ENCODE results near the gene CAMK4.

CAMK4 gene

GRCh38 chr5:111236348-111236747 lies 12.2 kb downstream of the CAMK4 start:
- Histone ChIP-seq H3K36me3 (replicated peaks; ENCODE audit: low read depth, low read length) (peaks cover 14% of the 10 kb centered on the region), H3K79me2 (ENCODE audit: low read length) (peaks cover 100% of the 10 kb centered on the region), H4K20me1 (ENCODE audit: insufficient read depth, low read length) (peaks cover 82% of the 10 kb centered on the region), H3K9me3 (ENCODE audit: insufficient read depth, low read length) (no peaks in the 10 kb centered on the region), H3K27ac (ENCODE audit: low read length) (peak overlapping the region; percentile 29; the same call in 1 of the 2 replicates), H3K4me2 (ENCODE audit: low read length) (peak overlapping the region; percentile 60), H3K4me3 (ENCODE audit: low read length) (peak overlapping the region; percentile 32; the same call in 1 of the 2 replicates), H2AFZ (ENCODE audit: low read depth, low read length) (no peak overlapping the region), H3K9ac (ENCODE audit: low read length) (0 out of 2 replicates have a peak overlapping the region, but pooled peaks have one; percentile 3), H3K4me1 (ENCODE audit: low read length) (peaks cover 65% of the 10 kb centered on the region), H3K27me3 (ENCODE audit: low read depth, low read length) (no peaks in the 10 kb centered on the region)
- TF ChIP-seq CTCF (IDR thresholded peaks at IDR 0.05; ENCODE audit: low read depth, low read length) (no peak), EZH2phosphoT487 (IDR thresholded peaks at IDR 0.05; ENCODE audit: low read depth) (no peak)

- Histone ChIP-seq H3K79me2 (ENCODE audit: low read length) (peaks cover 100% of the 10 kb centered on the region), H3K9ac (ENCODE audit: low read length) (0 out of 2 replicates have a peak overlapping the region, but pooled peaks have one; percentile 3), H3K36me3 (replicated peaks; ENCODE audit: low read depth, low read length) (peaks cover 14% of the 10 kb centered on the region), H4K20me1 (ENCODE audit: insufficient read depth, low read length) (peaks cover 87% of the 10 kb centered on the region), H2AFZ (ENCODE audit: low read depth, low read length) (no peak overlapping the region), H3K4me3 (ENCODE audit: low read length) (no peak overlapping the region), H3K4me1 (ENCODE audit: low read length) (peaks cover 58% of the 10 kb centered on the region), H3K9me3 (ENCODE audit: insufficient read depth, low read length) (no peaks in the 10 kb centered on the region), H3K27me3 (ENCODE audit: low read depth, low read length) (no peaks in the 10 kb centered on the region), H3K4me2 (ENCODE audit: low read length) (peak overlapping the region; percentile 60), H3K27ac (ENCODE audit: low read length) (peak overlapping the region; percentile 29)
- TF ChIP-seq CTCF (IDR thresholded peaks at IDR 0.05; ENCODE audit: low read depth, low read length) = no peak
Measured at GRCh38 chr5:111236995-111237394, 12.8 kb downstream of the CAMK4 start.

GRCh38 chr5:111237470-111237869 lies 13.3 kb downstream of the CAMK4 start:
- Histone ChIP-seq H3K9ac (ENCODE audit: low read length) (no peak overlapping the region), H3K4me3 (ENCODE audit: low read length) (no peak overlapping the region), H3K4me2 (ENCODE audit: low read length) (peak overlapping the region; percentile 60), H4K20me1 (ENCODE audit: insufficient read depth, low read length) (peaks cover 88% of the 10 kb centered on the region), H2AFZ (ENCODE audit: low read depth, low read length) (no peak overlapping the region), H3K27me3 (ENCODE audit: low read depth, low read length) (no peaks in the 10 kb centered on the region), H3K27ac (ENCODE audit: low read length) (peak overlapping the region; percentile 29), H3K36me3 (replicated peaks; ENCODE audit: low read depth, low read length) (peaks cover 16% of the 10 kb centered on the region), H3K9me3 (ENCODE audit: insufficient read depth, low read length) (no peaks in the 10 kb centered on the region), H3K4me1 (ENCODE audit: low read length) (peaks cover 54% of the 10 kb centered on the region), H3K79me2 (ENCODE audit: low read length) (peaks cover 100% of the 10 kb centered on the region)
- no peak for TF ChIP-seq EZH2phosphoT487 (IDR thresholded peaks at IDR 0.05; ENCODE audit: low read depth)
- no peak for TF ChIP-seq CTCF (IDR thresholded peaks at IDR 0.05; ENCODE audit: low read depth, low read length)

- Histone ChIP-seq H4K20me1 (ENCODE audit: insufficient read depth, low read length) (peaks cover 93% of the 10 kb centered on the region), H3K4me3 (ENCODE audit: low read length) (no peak overlapping the region), H2AFZ (ENCODE audit: low read depth, low read length) (no peak overlapping the region), H3K27ac (ENCODE audit: low read length) (no peak overlapping the region), H3K27me3 (ENCODE audit: low read depth, low read length) (no peaks in the 10 kb centered on the region), H3K36me3 (replicated peaks; ENCODE audit: low read depth, low read length) (peaks cover 21% of the 10 kb centered on the region), H3K9ac (ENCODE audit: low read length) (no peak overlapping the region), H3K9me3 (ENCODE audit: insufficient read depth, low read length) (no peaks in the 10 kb centered on the region), H3K4me2 (ENCODE audit: low read length) (no peak overlapping the region), H3K79me2 (ENCODE audit: low read length) (peaks cover 100% of the 10 kb centered on the region), H3K4me1 (ENCODE audit: low read length) (peaks cover 46% of the 10 kb centered on the region)
- no peak for TF ChIP-seq EZH2phosphoT487 (IDR thresholded peaks at IDR 0.05; ENCODE audit: low read depth)
- TF ChIP-seq CTCF (IDR thresholded peaks at IDR 0.05; ENCODE audit: low read depth, low read length) = no peak
Measured at GRCh38 chr5:111238431-111239225, 14.4 kb downstream of the CAMK4 start.

All from OCI-LY3 (cell line).